Measurements from ENCODE around the gene VPS37B. TPM values are rescaled to one million over a fixed set of nuclear protein-coding genes. Genes with fewer than 3 reads are reported as not detected.
A peak's percentile ranks its signal among the peaks of the same experiment; 100 is the strongest.
"Not testable (repeated sequence)": the region's sequence is repeated elsewhere in the genome, so short reads cannot be mapped to it uniquely, and the experiment has no call there.

VPS37B gene
- total RNA-seq, 1 experiment from 2014 or later = not detected

DNA sequence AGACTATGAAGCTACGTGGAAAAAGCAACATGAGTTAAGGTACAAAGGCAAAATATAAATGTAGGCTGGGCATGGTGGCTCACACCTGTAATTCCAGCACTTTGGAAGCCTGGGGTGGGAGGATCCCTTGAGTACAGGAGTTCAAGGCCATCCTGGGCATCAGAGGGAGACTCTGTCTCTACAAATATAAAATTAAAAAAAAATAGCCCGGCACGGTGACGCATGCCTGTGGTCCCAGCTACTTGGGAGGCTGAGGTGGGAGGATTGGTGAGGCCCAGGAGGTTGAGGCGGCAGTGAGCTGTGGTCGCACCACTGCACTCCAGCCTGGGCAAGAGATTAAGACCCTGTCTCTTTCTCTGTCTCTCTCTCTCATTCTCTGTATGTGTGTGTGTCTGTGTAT lies 4.0 kb upstream of the VPS37B start:
- Histone ChIP-seq H3K79me2 (ENCODE audit: low read length) (no peaks in the 10 kb centered on the region), H2AFZ (ENCODE audit: low read length) (no peak overlapping the region), H3K4me3 (ENCODE audit: low read length) (no peak overlapping the region), H3K9ac (ENCODE audit: low read length) (no peak overlapping the region), H3K9me3 (ENCODE audit: low read length) (no peaks in the 10 kb centered on the region), H4K20me1 (ENCODE audit: insufficient read depth, low read depth, low read length) (no peaks in the 10 kb centered on the region), H3K36me3 (ENCODE audit: insufficient read depth, low read length) (no peaks in the 10 kb centered on the region), H3K27ac (ENCODE audit: low read length) (no peak overlapping the region), H3K4me1 (ENCODE audit: low read length) (peaks cover 17% of the 10 kb centered on the region), H3K27me3 (ENCODE audit: low read length) (no peaks in the 10 kb centered on the region), H3K9me2 (replicated peaks; ENCODE audit: insufficient read depth, low read length) (no peaks in the 10 kb centered on the region), H3K4me2 (ENCODE audit: low read depth, low read length, poor library complexity, severe bottlenecking) (no peak overlapping the region)
- no peak for DNase-seq

- no peak overlapping the region for H2AFZ ChIP-seq (ENCODE audit: low read length)
- H3K9ac ChIP-seq (ENCODE audit: low read length) = no peak overlapping the region
- peak; percentile 34 for DNase-seq
- peaks cover 15% of the 10 kb centered on the region for H3K4me1 ChIP-seq (ENCODE audit: low read length)
- no peaks in the 10 kb centered on the region for H3K79me2 ChIP-seq (ENCODE audit: low read length)
- no peaks in the 10 kb centered on the region for H3K36me3 ChIP-seq (ENCODE audit: insufficient read depth, low read length)
- H3K9me2 ChIP-seq (replicated peaks; ENCODE audit: insufficient read depth, low read length) = no peaks in the 10 kb centered on the region
- no peak overlapping the region for H3K27ac ChIP-seq (ENCODE audit: low read length)
- H3K9me3 ChIP-seq (ENCODE audit: low read length) = no peaks in the 10 kb centered on the region
- no peak overlapping the region for H3K4me3 ChIP-seq (ENCODE audit: low read length)
- no peaks in the 10 kb centered on the region for H4K20me1 ChIP-seq (ENCODE audit: insufficient read depth, low read depth, low read length)
- H3K4me2 ChIP-seq (ENCODE audit: low read depth, low read length, poor library complexity, severe bottlenecking) = no peak overlapping the region
- no peaks in the 10 kb centered on the region for H3K27me3 ChIP-seq (ENCODE audit: low read length)
Measured at GRCh38 chr12:122896662-122897061, 738 bp upstream of the VPS37B start.

- H3K79me2 ChIP-seq (ENCODE audit: low read length) = no peaks in the 10 kb centered on the region
- H3K36me3 ChIP-seq (ENCODE audit: insufficient read depth, low read length) = no peaks in the 10 kb centered on the region
- H3K9me3 ChIP-seq (ENCODE audit: low read length) = no peaks in the 10 kb centered on the region
- H3K27ac ChIP-seq (ENCODE audit: low read length) = no peak overlapping the region
- H3K9ac ChIP-seq (ENCODE audit: low read length) = no peak overlapping the region
- no peaks in the 10 kb centered on the region for H3K9me2 ChIP-seq (replicated peaks; ENCODE audit: insufficient read depth, low read length)
- H2AFZ ChIP-seq (ENCODE audit: low read length) = no peak overlapping the region
- no peaks in the 10 kb centered on the region for H4K20me1 ChIP-seq (ENCODE audit: insufficient read depth, low read depth, low read length)
- no peaks in the 10 kb centered on the region for H3K27me3 ChIP-seq (ENCODE audit: low read length)
- H3K4me2 ChIP-seq (ENCODE audit: low read depth, low read length, poor library complexity, severe bottlenecking) = no peak overlapping the region
- H3K4me3 ChIP-seq (ENCODE audit: low read length) = no peak overlapping the region
- DNase-seq = no peak
- H3K4me1 ChIP-seq (ENCODE audit: low read length) = peaks cover 22% of the 10 kb centered on the region
Measured at GRCh38 chr12:122895320-122895703, 612 bp downstream of the VPS37B start.

DNA sequence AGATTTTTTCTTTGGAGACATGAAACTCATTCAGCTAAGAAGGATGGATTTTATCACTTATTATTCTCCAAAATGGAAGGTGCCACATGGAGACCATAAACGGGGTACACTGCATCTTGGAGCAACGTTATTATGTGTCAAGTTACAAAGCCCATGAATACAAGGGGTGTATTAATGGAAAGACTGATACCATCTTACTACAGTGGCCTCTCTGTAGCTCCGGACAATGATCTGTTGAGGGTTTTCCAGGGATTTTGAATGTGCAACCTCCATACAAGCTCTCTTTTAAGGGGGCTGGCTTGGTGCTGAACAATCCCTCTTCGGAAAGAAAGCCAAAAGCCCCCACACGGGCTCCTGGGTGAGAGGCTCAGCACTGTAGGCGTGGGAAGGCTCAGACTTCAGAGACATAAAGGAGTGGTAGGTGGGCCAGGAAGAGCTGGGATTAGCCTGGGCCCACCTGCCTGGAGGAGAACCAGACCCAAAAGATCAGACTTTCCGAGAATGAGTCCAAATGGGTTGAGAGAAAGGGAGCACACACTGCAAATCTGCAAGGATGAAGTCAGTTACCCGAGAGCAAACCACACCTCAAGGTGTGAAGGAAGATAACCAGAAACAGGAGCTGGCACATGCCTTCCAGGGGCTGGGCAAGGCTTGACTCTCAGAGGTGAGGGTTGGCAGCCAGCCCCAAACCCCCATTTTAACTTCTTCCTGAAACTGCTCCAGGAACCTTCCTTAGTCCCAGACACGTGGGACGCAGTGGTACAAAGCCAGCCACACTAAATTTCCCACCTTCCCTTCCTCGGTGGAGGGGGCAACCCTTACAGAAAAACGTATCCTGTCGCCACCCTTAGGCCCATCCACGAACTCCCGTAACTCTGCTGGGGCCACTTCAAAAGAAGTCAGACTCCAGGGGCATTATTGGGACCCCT lies 1.5 kb downstream of the VPS37B start:
- H3K9ac ChIP-seq (ENCODE audit: low read length) = no peak overlapping the region
- H3K36me3 ChIP-seq (ENCODE audit: insufficient read depth, low read length) = no peaks in the 10 kb centered on the region
- peaks cover 22% of the 10 kb centered on the region for H3K4me1 ChIP-seq (ENCODE audit: low read length)
- no peak for DNase-seq
- H3K9me3 ChIP-seq (ENCODE audit: low read length) = no peaks in the 10 kb centered on the region
- no peak overlapping the region for H3K4me2 ChIP-seq (ENCODE audit: low read depth, low read length, poor library complexity, severe bottlenecking)
- H4K20me1 ChIP-seq (ENCODE audit: insufficient read depth, low read depth, low read length) = no peaks in the 10 kb centered on the region
- H2AFZ ChIP-seq (ENCODE audit: low read length) = no peak overlapping the region
- no peaks in the 10 kb centered on the region for H3K79me2 ChIP-seq (ENCODE audit: low read length)
- H3K9me2 ChIP-seq (replicated peaks; ENCODE audit: insufficient read depth, low read length) = no peaks in the 10 kb centered on the region
- H3K27ac ChIP-seq (ENCODE audit: low read length) = no peak overlapping the region
- H3K27me3 ChIP-seq (ENCODE audit: low read length) = no peaks in the 10 kb centered on the region
- H3K4me3 ChIP-seq (ENCODE audit: low read length) = no peak overlapping the region

DNA sequence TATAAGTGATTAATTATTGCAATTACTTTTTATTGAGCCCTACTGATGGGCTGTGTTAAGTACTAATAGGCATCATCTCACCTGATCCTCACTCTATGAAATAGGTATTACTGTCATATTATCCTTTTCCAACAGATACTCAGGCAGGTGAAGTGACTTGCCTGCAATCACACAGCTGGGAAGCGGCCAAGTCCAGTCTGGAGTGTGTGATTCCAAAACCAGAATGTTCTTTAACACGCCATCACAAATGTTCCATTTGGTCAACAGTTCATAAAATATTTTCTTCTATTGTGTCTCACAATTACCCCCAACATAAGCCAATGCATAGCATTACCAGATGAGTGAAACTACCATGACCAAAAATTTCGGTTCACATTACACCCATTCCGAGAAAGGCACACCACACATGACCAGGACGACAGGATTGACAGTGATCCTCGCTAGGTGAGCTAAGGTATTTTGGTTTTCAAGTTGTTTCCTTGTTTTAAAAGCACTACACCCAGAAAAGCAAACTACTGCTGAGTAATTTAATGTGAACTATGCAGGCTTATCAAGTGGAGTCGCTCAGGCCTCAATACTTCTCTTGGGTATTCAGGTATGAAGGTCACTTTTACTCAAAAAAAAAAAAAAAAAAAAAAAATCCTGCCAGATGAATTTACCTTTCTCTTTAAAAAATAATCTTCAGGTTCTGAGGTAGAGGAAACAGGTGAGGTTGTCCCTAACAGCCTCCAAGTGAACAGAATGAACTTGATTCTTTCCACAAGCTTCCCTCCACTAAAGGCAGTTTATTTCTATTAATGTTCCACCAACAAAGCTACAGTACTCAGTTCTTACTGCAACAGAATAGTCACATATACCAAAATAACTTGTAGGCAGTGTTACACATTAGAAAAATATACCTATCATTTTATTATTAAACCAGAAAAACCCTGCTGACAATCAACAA lies 2.4 kb downstream of the VPS37B start:
- Histone ChIP-seq H3K4me3 (ENCODE audit: low read length) (no peak overlapping the region), H3K9ac (ENCODE audit: low read length) (no peak overlapping the region), H3K79me2 (ENCODE audit: low read length) (no peaks in the 10 kb centered on the region), H3K9me3 (ENCODE audit: low read length) (no peaks in the 10 kb centered on the region), H4K20me1 (ENCODE audit: insufficient read depth, low read depth, low read length) (no peaks in the 10 kb centered on the region), H3K36me3 (ENCODE audit: insufficient read depth, low read length) (no peaks in the 10 kb centered on the region), H2AFZ (ENCODE audit: low read length) (no peak overlapping the region), H3K4me1 (ENCODE audit: low read length) (peaks cover 15% of the 10 kb centered on the region), H3K27ac (ENCODE audit: low read length) (no peak overlapping the region), H3K27me3 (ENCODE audit: low read length) (no peaks in the 10 kb centered on the region), H3K4me2 (ENCODE audit: low read depth, low read length, poor library complexity, severe bottlenecking) (no peak overlapping the region), H3K9me2 (replicated peaks; ENCODE audit: insufficient read depth, low read length) (no peaks in the 10 kb centered on the region)
- no peak for DNase-seq

DNA sequence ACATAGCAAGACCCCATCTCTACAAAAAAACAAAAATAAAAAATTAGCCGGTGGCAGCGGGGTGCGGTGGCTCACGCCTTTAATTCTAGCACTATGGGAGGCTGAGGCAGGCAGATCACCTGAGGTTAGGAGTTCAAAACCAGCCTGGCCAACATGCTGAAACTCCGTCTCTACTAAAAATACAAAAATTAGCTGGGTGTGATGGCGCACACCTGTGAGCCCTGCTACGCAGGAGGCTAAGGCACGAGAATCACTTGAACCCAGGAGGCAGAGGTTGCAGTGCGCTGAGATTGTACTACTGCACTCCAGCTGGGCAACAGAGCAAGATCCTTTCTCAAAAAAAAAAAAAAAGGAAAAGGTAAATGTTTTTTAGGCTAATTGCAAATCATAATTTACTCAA lies 3.2 kb downstream of the VPS37B start:
- not testable (repeated sequence) for H3K4me3 ChIP-seq (ENCODE audit: low read length); H3K27me3 ChIP-seq (ENCODE audit: low read length); H3K36me3 ChIP-seq (ENCODE audit: insufficient read depth, low read length); H2AFZ ChIP-seq (ENCODE audit: low read length); H4K20me1 ChIP-seq (ENCODE audit: insufficient read depth, low read depth, low read length); H3K27ac ChIP-seq (ENCODE audit: low read length); DNase-seq; H3K4me2 ChIP-seq (ENCODE audit: low read depth, low read length, poor library complexity, severe bottlenecking); H3K9me2 ChIP-seq (replicated peaks; ENCODE audit: insufficient read depth, low read length); H3K9me3 ChIP-seq (ENCODE audit: low read length); H3K79me2 ChIP-seq (ENCODE audit: low read length); H3K9ac ChIP-seq (ENCODE audit: low read length)
- peaks cover 16% of the 10 kb centered on the region for H3K4me1 ChIP-seq (ENCODE audit: low read length)

DNA sequence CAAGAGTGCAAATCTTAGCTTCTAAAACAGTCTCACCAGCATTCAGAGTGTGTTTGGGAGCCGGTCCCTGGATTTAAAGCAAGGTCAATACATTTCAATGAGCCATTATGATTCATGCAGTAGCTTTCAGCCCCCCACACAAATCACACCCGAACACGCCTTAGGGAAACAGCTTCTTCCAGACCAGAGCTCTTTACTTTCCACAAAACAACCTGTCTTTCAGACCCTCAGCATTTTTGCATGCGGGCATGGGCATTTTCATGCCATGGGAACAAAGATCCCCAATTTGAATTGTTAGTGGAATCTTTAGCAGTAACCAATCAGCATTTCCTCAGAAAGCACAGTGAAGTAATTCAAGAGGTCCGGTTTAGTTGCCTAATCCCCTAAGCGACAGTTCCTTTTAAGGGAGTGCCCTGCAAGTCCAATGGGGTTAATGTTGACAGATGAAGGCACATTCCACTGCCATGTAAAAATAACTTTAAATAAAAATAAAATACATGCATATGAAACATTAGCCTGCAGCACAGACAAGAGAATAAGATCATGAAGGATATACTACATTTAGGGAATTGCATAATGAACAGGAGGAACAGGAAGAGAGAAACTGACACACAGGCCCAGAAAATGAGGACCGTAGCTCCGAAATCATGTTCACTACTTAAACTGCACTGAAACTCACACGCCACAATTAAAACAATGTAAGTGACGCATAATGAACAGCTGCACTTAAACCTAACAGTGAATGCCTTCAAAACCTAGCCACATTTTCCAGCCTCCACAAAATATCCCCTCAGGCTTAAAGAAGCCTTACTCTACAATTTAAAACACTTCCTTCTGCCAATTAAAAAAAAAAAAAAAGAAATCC lies 4.0 kb downstream of the VPS37B start:
- no peaks in the 10 kb centered on the region for H3K9me2 ChIP-seq (replicated peaks; ENCODE audit: insufficient read depth, low read length)
- no peaks in the 10 kb centered on the region for H4K20me1 ChIP-seq (ENCODE audit: insufficient read depth, low read depth, low read length)
- H3K27ac ChIP-seq (ENCODE audit: low read length) = no peak overlapping the region
- no peak for DNase-seq
- H3K4me1 ChIP-seq (ENCODE audit: low read length) = peaks cover 22% of the 10 kb centered on the region
- no peaks in the 10 kb centered on the region for H3K79me2 ChIP-seq (ENCODE audit: low read length)
- H2AFZ ChIP-seq (ENCODE audit: low read length) = no peak overlapping the region
- no peaks in the 10 kb centered on the region for H3K9me3 ChIP-seq (ENCODE audit: low read length)
- no peaks in the 10 kb centered on the region for H3K27me3 ChIP-seq (ENCODE audit: low read length)
- no peaks in the 10 kb centered on the region for H3K36me3 ChIP-seq (ENCODE audit: insufficient read depth, low read length)
- H3K4me2 ChIP-seq (ENCODE audit: low read depth, low read length, poor library complexity, severe bottlenecking) = no peak overlapping the region
- H3K4me3 ChIP-seq (ENCODE audit: low read length) = no peak overlapping the region
- H3K9ac ChIP-seq (ENCODE audit: low read length) = no peak overlapping the region

Measured in Karpas-422 (cell line).